Measurements from ENCODE around the gene DLGAP1. TPM values are rescaled to one million over a fixed set of nuclear protein-coding genes. Genes with fewer than 3 reads are reported as not detected.

The DLGAP1 gene
- total RNA-seq, 1 experiment from 2014 or later = 23.0 TPM

GRCh38 chr18:4453874-4454536 lies 1.1 kb downstream of the DLGAP1 start (continued):
- TF ChIP-seq MYBL2 (CRISPR knock-in tag; IDR thresholded peaks at IDR 0.05) = peak; percentile 61; the same call in 1 of the 2 replicates
- peak; percentile 48; the same call in 1 of the 2 replicates for TF ChIP-seq HMGXB4 (CRISPR knock-in tag; IDR thresholded peaks at IDR 0.05)
- TF ChIP-seq ZMAT4 (CRISPR knock-in tag; IDR thresholded peaks at IDR 0.05) = no peak
- TF ChIP-seq GABPB1 (CRISPR knock-in tag; IDR thresholded peaks at IDR 0.05) = no peak

GRCh38 chr18:4453567-4453873 lies 1.6 kb downstream of the DLGAP1 start:
- Mint-ChIP-seq H3K36me3 (no peaks in the 10 kb centered on the region), H3K27ac (no peak overlapping the region), H3K4me1 (peaks cover 49% of the 10 kb centered on the region), H3K27me3 (ENCODE audit: low read depth) (peaks cover 19% of the 10 kb centered on the region), H3K9me3 (peaks cover 1% of the 10 kb centered on the region; the same call in 1 of the 2 replicates), H3K4me3 (peak overlapping the region; percentile 89)
- ATAC-seq = no peak
- ChIA-PET CTCF (interaction anchor here (1.5 kb wide), 1 partner anchor 20 kb away, joined by 5 read pairs; no protein-coding TSS in a partner anchor), POLR2A (no interaction called here)
- no peak for DNase-seq (ENCODE audit: low spot score)
- TF ChIP-seq ARID4B (CRISPR knock-in tag; IDR thresholded peaks at IDR 0.05; ENCODE audit: borderline replicate concordance) = no peak
- TF ChIP-seq RORB (CRISPR knock-in tag; IDR thresholded peaks at IDR 0.05) = no peak
- no peak for TF ChIP-seq EMX1 (CRISPR knock-in tag; IDR thresholded peaks at IDR 0.05)
- TF ChIP-seq ZNF416 (CRISPR knock-in tag; IDR thresholded peaks at IDR 0.05) = no peak
- TF ChIP-seq ETV6 (CRISPR knock-in tag; IDR thresholded peaks at IDR 0.05) = no peak
- TF ChIP-seq ZNF423 (CRISPR knock-in tag; IDR thresholded peaks at IDR 0.05) = no peak
- no peak for TF ChIP-seq ZNF281 (CRISPR knock-in tag; IDR thresholded peaks at IDR 0.05)
- TF ChIP-seq ZNF512 (CRISPR knock-in tag; IDR thresholded peaks at IDR 0.05; ENCODE audit: borderline replicate concordance) = no peak

Data from WTC11 (cell line).